Raji (cell line): Measurements from ENCODE around the gene MISFA.

Source experiments
- POLR2A ChIP-seq: IDR thresholded peaks from 2 replicates; pipeline ENCODE4 v1.6.1; 2011; ENCODE audit warnings: low read depth, low read length, control low read depth; ENCODE audit not compliant: insufficient read depth

The MISFA gene

DNA sequence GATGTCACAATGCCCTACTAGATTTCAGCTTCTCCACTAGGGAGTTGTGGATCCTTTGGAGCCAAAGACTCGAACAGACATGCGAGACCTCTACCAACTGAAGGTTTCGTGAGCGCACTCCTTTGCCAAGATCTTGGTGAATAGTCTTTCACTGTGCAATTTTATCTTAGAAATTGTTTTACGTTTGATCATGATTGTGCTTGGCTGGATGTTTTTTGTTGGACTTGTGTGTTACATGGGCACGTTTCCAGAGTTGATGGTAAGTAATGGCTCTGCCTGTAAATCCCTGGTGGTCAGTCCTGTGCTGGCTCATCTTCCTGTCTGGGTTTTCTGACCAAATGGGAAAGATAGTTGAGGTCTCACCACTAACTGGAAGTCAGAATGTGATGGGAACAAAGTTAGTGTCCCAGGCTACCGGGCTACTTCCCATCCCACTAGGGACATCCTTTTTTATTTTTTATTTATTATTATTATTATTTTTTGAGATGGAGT is at the start of gene MISFA:
Gene MISFA, plus strand, starts transcription at position 51 of the 492 bp plus-strand sequence. Its CDS starts 140 bp downstream, at position 191.
- TF ChIP-seq POLR2A = no peak

DNA sequence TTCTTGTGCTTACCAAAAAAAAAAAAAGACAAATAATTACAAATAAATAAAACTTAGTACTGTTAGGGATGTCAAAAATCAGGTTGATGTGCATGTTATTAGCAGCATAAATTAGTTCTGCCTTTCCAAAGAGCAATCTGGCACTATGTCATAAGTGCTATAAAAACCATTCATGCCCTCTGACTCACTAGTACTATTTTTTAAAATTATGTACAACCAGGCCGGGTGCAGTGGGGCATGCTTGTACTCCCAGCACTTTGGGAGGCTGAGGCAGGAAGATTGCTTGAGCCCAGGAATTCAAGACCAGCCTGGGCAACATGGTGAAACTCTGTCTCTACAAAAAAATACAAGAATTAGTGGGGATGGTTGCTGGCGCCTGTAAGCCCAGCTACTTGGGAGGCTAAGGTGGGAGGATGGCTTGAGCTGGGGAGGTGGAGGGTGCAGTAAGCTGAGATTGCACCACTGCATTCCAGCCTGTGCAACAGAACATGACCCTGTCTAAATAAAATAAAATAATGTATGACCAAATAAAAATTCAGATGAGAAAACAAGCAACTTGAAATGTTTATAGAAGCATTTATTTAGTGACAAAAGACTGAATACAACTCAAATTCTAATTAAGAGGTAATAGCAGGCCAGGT is 36.4 kb upstream of the MISFA start:
- no peak for TF ChIP-seq POLR2A

DNA sequence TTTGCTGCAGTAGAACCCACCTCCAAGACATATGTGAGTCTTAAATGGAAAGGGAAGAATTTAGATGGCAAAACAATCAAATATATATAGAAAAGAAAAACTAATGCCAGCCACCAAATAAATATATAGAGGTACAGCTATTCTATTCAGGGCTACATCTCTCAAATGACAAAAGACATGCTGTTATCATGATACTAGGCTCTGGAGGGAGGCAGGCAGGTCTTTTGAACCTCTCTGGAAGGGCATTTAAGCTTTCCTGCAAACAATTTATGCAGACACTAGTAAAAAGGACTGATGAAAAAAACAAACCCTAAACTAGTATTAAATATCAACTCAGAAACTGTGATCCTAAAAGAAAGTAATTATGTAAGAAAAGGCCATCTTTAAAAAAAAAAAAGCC is 35.4 kb upstream of the MISFA start:
- TF ChIP-seq POLR2A = no peak

DNA sequence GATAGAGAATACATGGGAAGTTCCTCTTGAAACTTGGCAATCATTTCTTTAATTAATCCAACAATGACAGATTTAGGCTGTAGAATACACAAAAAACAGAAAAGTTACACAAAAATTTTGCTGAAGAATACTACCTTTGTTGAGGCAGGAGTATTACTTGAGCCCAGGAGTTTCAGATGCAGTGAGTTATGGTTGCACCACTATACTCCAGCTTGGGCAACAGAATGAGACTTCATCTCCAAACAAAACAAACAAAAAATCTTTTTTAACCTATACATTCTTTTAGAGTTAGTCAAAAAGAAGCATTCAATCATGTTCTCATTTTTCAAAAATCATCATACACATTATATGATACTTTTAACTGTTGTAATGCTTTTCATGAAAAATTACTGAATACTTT is 33.2 kb upstream of the MISFA start:
- TF ChIP-seq POLR2A = no peak

DNA sequence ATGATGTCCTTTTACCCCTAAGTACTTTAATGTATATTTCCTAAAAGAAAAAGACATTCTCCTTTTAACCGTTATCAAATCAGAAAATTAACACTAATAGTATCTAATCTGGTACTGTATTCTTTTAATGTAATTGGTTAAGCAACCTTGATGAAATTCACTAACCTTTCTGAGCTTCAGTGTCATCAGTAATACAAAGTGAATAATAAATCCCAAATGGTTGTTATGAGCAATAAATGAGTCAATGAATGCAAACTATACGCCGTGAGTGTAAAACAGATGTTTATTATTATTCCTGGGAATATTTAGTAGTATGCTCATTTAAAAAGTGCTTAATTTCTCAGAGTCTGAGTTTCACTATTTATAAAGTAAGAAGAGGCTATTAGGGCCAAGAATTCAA is 32.5 kb upstream of the MISFA start:
- TF ChIP-seq POLR2A = no peak

DNA sequence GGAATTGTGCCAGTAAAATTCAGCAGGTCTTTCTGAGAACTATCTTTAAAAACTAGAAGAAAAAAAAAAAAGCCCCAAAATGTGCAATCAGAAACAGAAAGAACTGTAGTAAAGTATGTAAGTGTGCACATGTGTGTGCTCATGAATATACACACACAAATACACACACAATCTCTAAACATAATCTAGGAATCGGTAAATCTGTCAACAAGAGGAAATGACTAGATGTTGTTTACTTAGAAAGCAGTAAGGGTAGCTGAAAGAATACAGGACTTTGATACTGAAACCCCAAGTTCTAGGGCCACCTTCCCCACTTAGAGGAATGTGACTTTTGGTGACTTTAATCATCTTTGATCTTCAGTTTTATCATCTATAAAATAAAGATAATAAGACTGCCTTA is 24.2 kb upstream of the MISFA start:
- no peak for TF ChIP-seq POLR2A

DNA sequence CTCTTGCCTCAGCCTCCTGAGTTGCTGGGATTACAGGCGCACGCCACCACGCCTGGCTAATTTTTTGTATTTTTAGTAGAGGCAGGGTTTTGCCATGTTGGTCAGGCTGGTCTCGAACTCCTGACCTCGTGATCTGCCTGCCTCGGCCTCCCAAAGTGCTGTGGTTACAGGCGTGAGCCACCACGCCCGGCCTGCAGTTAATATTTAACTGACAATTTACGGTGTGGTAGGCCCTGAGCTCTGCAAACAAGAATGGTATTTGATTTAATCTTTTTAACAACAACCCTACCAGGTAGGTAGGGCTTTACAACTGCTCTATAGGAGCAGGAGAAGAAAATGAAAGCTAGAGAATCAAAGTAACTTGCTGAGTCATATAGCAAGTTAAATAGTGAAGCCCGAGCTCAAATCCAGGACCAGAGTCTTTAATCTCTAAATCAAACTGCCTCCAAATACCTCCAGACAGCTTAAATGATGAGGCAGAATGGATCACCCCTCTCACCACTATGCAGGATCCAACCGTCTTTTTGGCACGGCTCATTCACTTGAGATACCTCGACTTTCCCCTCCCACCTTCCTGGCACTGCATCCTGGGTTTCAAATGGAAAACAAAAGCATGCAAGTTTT is 20.5 kb upstream of the MISFA start:
- TF ChIP-seq POLR2A = no peak

DNA sequence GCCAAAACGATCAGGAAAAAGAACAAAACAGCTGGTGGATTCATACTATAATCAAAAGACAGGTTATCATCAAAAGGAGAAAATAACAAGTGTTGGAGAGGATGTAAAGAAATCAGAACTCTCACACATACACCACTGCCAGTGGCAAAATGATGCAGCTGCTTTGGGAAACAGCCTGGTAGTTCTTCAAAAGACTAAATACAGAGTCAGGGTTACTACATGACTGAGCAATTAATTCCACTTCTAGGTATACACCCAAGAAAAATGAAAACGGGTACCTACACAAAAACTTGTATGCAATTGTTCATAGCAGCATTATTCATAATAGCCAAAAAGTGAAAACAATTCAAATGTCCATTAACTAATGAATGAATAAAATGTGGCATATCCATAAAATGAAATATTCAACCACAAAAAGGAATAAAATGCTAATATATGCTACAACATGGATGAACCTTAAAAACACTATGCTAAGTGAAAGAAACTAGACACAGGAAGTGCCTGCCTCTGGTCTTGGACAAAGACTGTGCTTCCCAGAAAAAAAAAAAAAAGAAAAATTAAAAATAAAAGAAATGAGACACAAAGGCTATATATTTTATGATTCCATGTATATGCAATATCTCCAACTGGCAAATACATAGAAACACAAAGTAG is 19.3 kb upstream of the MISFA start:
- TF ChIP-seq POLR2A = no peak

DNA sequence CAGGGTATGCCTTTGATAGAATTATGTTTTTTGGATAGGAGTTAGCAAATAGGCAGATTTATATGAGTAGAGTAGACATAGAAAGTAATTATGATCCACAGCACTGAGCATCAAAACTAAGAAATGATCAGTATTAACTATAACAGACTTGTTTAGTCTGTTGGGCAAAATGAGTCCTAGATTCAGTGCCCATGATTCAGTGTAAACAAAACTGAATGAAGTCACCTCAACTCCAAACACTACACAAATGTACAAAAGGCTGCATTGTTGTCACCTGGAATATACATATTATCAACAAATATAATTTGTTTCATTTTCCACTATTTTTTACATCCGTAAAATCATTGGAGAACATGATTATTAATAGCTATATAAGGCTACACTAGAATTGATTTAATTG is 17.8 kb upstream of the MISFA start:
- TF ChIP-seq POLR2A = no peak

DNA sequence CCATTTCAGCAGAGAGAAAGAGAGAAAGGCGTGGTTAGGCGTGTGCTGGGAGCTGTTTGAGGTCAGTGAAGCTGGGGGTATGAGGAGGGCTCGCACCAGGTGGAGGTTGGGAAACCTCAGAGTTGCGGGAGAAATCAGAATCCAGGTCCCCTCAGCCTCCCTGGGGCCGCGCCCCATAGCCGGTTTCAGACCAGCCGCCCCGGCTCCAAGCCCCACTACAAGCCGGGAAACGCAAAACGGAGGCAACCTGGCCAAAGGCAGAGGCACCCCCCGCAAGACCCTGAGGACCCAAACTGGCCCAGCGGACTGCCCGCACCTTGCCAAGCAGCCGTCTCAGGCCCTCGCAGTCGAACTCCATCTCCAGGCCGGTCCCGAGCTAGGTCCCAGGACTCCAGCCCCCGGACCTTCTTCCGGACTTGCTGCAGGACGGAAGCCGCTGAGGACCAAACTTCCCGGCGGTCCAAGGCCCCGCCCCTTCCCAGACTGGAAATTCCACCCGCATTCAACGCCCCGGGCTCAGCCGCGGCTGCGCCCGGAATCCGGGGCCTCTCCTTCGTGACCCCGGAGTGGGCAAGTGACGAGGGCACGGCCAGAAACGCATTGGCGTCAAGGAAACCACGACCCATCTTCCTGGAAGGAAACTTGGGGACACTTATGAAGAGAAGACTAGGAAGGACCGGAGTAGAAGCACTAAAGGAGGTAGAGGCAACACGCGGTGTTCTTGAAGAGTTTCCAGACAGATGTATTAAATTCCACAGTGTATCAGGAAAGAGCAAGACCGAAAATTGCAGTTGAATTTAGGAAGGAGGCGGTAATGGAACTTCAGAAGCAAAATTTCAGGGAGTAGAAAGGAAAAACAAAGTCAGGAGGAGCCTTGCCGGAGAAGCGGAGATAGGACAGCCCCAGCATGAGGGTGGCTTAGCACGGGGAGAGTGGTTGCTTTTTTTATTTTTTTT is 11.0 kb upstream of the MISFA start, which contains the start of gene UEVLD:
Gene UEVLD, minus strand, starts transcription at position 438 of the 956 bp plus-strand sequence. Its CDS starts 80 bp downstream, at position 358.
- TF ChIP-seq POLR2A = no peak

DNA sequence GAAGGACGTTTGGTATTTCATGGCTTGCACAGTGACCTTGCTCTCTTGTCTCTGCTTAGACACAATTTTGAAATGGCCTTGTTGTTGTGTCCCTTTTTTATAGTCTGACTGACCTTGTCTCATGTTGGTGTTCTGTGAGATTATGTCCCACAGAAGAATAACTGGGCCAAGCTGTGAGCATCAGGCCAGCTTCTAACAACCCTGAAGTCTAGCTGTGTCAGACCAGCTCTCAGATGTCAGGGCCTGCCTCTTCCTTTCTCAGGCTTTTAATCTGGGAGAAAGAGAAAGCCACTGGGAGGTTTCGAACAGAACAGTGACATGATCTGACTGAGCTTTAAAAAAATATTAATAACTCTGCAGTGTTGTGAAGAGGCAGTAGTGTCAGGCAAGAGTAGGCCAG is 9.0 kb upstream of the MISFA start:
- no peak for TF ChIP-seq POLR2A

DNA sequence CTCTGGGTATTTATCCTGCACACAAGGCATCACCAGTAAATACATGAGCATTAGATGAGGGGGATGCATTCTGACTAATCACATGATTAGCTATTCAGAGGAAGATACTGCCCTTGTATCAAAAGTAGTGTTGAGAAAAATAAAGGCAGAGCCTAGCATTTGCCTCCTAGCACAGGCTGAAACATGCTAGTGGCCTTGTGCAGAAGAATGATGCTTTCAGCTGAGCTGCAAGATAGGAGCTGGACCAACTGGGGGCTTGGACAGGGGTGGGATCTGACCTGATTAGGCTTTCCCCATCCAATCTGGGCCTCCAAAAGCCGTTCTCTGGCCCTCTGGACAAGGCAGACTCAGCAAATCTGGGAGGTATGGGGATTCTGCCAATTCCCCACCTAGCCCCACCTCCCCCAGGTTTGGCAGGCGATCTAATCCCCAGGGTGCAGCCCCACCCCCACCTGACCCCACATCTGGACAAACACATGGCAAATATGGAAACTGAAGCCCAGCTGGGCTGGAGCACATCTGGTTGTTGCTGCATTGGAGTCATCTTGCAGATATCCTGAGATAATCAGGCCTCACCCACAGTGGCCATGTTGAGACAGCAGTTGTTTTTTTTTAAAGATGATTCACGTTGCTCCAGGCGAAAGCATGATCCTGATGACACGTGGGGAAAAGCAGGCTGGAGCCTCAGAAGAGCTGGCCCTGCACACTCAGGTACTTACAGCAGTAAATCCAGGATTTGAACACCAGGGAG is 4.4 kb upstream of the MISFA start:
- no peak for TF ChIP-seq POLR2A

DNA sequence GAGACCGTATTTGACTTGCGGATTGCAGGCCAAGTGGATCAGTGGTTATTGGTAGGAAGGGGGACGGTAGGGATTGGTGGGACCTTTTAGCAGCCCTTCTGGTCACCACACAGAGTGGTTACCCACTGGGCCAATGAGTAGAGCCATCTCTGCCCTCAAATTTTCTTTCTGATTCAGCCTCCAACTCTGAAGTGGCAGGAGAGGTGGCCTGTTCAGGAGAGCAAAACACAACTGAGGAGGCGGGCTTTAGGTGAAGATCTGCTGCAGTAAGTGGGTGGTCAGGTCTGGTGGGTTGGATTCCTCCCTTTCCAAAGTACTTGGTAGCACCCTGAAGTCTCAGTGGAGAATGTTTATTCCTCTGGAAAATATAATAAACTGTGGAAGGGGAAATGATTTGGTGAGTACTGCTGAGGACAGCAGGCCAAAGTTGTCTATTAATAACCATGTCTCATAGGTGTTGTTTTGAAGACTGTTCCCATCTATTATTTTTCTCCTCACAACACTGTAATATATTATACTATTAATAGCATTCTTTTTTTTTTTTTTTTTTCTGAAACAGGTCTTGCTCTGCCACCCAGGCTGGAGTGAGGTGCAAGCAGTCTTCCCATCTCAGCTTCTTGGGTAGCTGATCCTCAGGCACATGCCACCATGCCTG is 1.5 kb downstream of the MISFA start:
- no peak for TF ChIP-seq POLR2A

DNA sequence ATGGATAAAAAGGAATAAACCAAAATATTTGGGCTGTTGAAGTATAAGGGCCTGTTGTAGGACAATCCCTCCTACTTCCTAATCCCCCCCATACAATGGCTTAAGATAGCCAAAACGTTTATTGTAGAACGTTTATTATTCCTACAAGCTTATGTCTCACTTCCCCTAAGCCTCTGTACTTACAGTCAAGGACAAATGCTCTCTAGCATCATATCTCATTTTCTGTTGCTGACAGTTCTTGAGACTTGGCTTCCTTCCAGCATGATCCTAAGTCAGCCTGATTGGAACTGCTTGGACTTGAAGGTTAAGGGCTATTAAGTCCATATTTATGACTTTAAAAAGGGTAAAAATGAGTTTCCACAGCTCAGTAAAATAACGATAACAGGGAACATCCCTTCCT is 8.8 kb downstream of the MISFA start:
- no peak for TF ChIP-seq POLR2A
